HepG2 (cell line): ENCODE measurements around the gene CXorf65. TPM values are rescaled to one million over a fixed set of nuclear protein-coding genes. Genes with fewer than 3 reads are reported as not detected.
A peak's percentile ranks its signal among the peaks of the same experiment; 100 is the strongest.

Experiments
- ATAC-seq: fragments of 200-7000 bp; cut with Tn5 transposase; 3 replicates; pipeline ENCODE4 v1.9.1; 2020; ENCODE audit warnings: mild to moderate bottlenecking, moderate library complexity
- BruUV-seq: library from RNA; stranded (reverse); fragments of 400-500 nt; replicated peaks from 2 replicates; lab custom pipeline; 2021; lab: Mats Ljungman, UMichigan
- CTCF ChIA-PET: fragments of 300-600 bp; formaldehyde crosslinking; extraction: SDS; loops from one replicate; lab custom pipeline; 2021; ENCODE audit warnings: low total read pairs, inconsistent platforms, low intra/inter-chr PET ratio; lab: Yijun Ruan, JAX
- POLR2A ChIA-PET: fragments of 350-600 bp; sonication (Branson Sonifier 250); formaldehyde crosslinking; loops from one replicate; lab custom pipeline; 2020; ENCODE audit warnings: antibody characterized with exemption, inconsistent platforms; lab: Yijun Ruan, JAX
- DNase-seq: peaks from one replicate; pipeline ENCODE4 v3.0.0-alpha.2; 2015; ENCODE audit warnings: low spot score
- FAIRE-seq: peaks from 3 replicates; lab custom pipeline; 2011; peaks lifted over from hg19 to GRCh38; lab: Jason Lieb, UNC
- H2AFZ ChIP-seq: one replicate; pipeline ENCODE4 v1.6.1; 2011; ENCODE audit warnings: low read length, inconsistent platforms
- H3K27ac ChIP-seq: fragments of 300-600 bp; 3 replicates; pipeline ENCODE4 v1.8.0; 2011; ENCODE audit warnings: mixed run types, mild to moderate bottlenecking, mixed read lengths, low read length, inconsistent platforms; ENCODE audit not compliant: insufficient read depth; ENCODE audit errors: extremely low read length
- H3K27me3 ChIP-seq, 2 experiments: fragments of 200-600 bp in 1 of 2; 2 replicates in 1 of 2; 3 replicates in 1 of 2; pipeline versions ENCODE4 v1.6.0 to v1.8.0; 2011; ENCODE audit warnings: low read length in 2 of 2, mild to moderate bottlenecking in 2 of 2, moderate library complexity in 2 of 2, inconsistent platforms in 1 of 2; ENCODE audit not compliant: insufficient read depth in 2 of 2, control insufficient read depth in 1 of 2
- H3K36me3 ChIP-seq, 2 experiments: fragments of 200-600 bp in 1 of 2; replicated peaks in 1 of 2; 2 replicates in 1 of 2; 3 replicates in 1 of 2; pipeline versions ENCODE4 v1.5.1 to v1.8.0; 2011; ENCODE audit warnings: low read length in 2 of 2, inconsistent platforms in 1 of 2; ENCODE audit not compliant: insufficient read depth in 2 of 2, control insufficient read depth in 1 of 2
- H3K4me1 ChIP-seq: 2 replicates; pipeline ENCODE4 v1.5.1; 2012; ENCODE audit warnings: low read length, inconsistent platforms; ENCODE audit not compliant: insufficient read depth
- H3K4me2 ChIP-seq: 2 replicates; pipeline ENCODE4 v1.6.0; 2011; ENCODE audit warnings: low read depth, low read length, inconsistent platforms
- H3K4me3 ChIP-seq, 3 experiments: fragments of 200-600 bp in 1 of 3; sonication (generic), shearing (Covaris generic) in 1 of 3; replicated peaks in 1 of 3; 2 replicates each; pipeline ENCODE4 v1.5.1; 2011 to 2016; ENCODE audit warnings: low read length in 3 of 3, inconsistent platforms in 2 of 3, low read depth in 2 of 3, mild to moderate bottlenecking in 2 of 3, control low read depth in 1 of 3, mixed read lengths in 1 of 3; ENCODE audit not compliant: insufficient read depth in 1 of 3
- H3K79me2 ChIP-seq: one replicate; pipeline ENCODE4 v1.6.1; 2011; ENCODE audit warnings: low read length, inconsistent platforms; ENCODE audit not compliant: insufficient read depth
- H3K9ac ChIP-seq: 2 replicates; pipeline ENCODE4 v1.6.0; 2011; ENCODE audit warnings: mild to moderate bottlenecking, low read depth, low read length, inconsistent platforms; ENCODE audit not compliant: insufficient read depth
- H3K9me3 ChIP-seq: 2 replicates; pipeline ENCODE4 v1.5.1; 2012; ENCODE audit warnings: mild to moderate bottlenecking, low read length
- H4K20me1 ChIP-seq: 2 replicates; pipeline ENCODE4 v1.6.0; 2011; ENCODE audit warnings: inconsistent platforms, mild to moderate bottlenecking, low read length, moderate library complexity; ENCODE audit not compliant: insufficient read depth
- BRCA1 ChIP-seq: sonication (generic); formaldehyde crosslinking; IDR thresholded peaks from 2 replicates; pipeline ENCODE4 v1.4.0; 2020; ENCODE audit warnings: missing genetic modification reagents
- GLI4 ChIP-seq: sonication (generic); formaldehyde crosslinking; IDR thresholded peaks from 2 replicates; pipeline ENCODE4 v1.5.1; 2020; ENCODE audit warnings: missing genetic modification reagents, mild to moderate bottlenecking, moderate library complexity, borderline replicate concordance
- KLF12 ChIP-seq: sonication (generic); formaldehyde crosslinking; IDR thresholded peaks from 2 replicates; pipeline ENCODE4 v1.4.0; 2020; ENCODE audit warnings: missing genetic modification reagents, borderline replicate concordance
- KLF16 ChIP-seq, 2 experiments: sonication (generic) in 1 of 2; formaldehyde crosslinking in 1 of 2; IDR thresholded peaks; 2 replicates each; pipeline versions ENCODE4 v1.6.1 to v1.8.0; 2016 to 2023; ENCODE audit warnings: missing genetic modification reagents in 2 of 2, missing compliant biosample characterization in 1 of 2
- MEIS2 ChIP-seq: sonication (generic); formaldehyde crosslinking; IDR thresholded peaks from 2 replicates; pipeline ENCODE4 v1.9.0; 2021; ENCODE audit warnings: mild to moderate bottlenecking, missing genetic modification reagents
- NR3C1 ChIP-seq: sonication (generic); formaldehyde crosslinking; IDR thresholded peaks from 2 replicates; pipeline ENCODE4 v1.4.0; 2020; ENCODE audit warnings: missing genetic modification reagents
- PLRG1 ChIP-seq: fragments of 450-650 bp; conservative IDR thresholded peaks from 2 replicates; pipeline ENCODE4 v1.6.1; 2016
- POLR2AphosphoS2 ChIP-seq: IDR thresholded peaks from 2 replicates; pipeline ENCODE4 v1.6.1; 2011; ENCODE audit warnings: low read depth, low read length, improper control_type of control experiment
- TCF7 ChIP-seq: sonication (generic); IDR thresholded peaks from 2 replicates; pipeline ENCODE4 v1.6.1; 2016; ENCODE audit warnings: antibody characterized with exemption, low read depth
- THAP7 ChIP-seq: sonication (generic); formaldehyde crosslinking; IDR thresholded peaks from 2 replicates; pipeline ENCODE4 v1.8.1; 2023; ENCODE audit warnings: mild to moderate bottlenecking, missing genetic modification reagents
- ZBTB20 ChIP-seq: sonication (generic); formaldehyde crosslinking; IDR thresholded peaks from 2 replicates; pipeline ENCODE4 v1.8.1; 2023; ENCODE audit warnings: missing genetic modification reagents, low read depth, mild to moderate bottlenecking, borderline replicate concordance
- ZBTB37 ChIP-seq: sonication (generic); formaldehyde crosslinking; IDR thresholded peaks from 2 replicates; pipeline ENCODE4 v1.4.0; 2020; ENCODE audit warnings: mild to moderate bottlenecking, missing genetic modification reagents
- ZBTB4 ChIP-seq: sonication (generic); formaldehyde crosslinking; IDR thresholded peaks from 2 replicates; pipeline ENCODE4 v1.4.0; 2020; ENCODE audit warnings: missing genetic modification reagents, mild to moderate bottlenecking, borderline replicate concordance
- ZKSCAN8 ChIP-seq: IDR thresholded peaks from 2 replicates; pipeline ENCODE4 v1.6.1; 2016; ENCODE audit warnings: borderline replicate concordance, missing genetic modification reagents, missing compliant biosample characterization
- ZNF510 ChIP-seq: sonication (generic); formaldehyde crosslinking; IDR thresholded peaks from 2 replicates; pipeline ENCODE4 v1.4.0; 2020; ENCODE audit warnings: low read depth, mild to moderate bottlenecking, missing genetic modification reagents
- ZNF562 ChIP-seq: sonication (generic); formaldehyde crosslinking; IDR thresholded peaks from 2 replicates; pipeline ENCODE4 v1.8.0; 2022; ENCODE audit warnings: missing genetic modification reagents, borderline replicate concordance
- WGBS: methylation state at CpG from one replicate; pipeline ENCODE4 v1.1.6; 2017; ENCODE audit warnings: low lambda C conversion rate; 5-methylcytosine and 5-hydroxymethylcytosine counted together
- in situ Hi-C: cut with HindIII; loops from 2 replicates; pipeline ENCODE4 v1.10.0; 2017; ENCODE audit warnings: low pct_unique_long_range_greater_than_20kb; ENCODE audit not compliant: extremely low pct_ligation_motif_present
- intact Hi-C: fragments of 100-400 bp; cut with micrococcal nuclease; formaldehyde crosslinking; loops from one replicate; pipeline ENCODE4 v1.10.0; 2022; ENCODE audit not compliant: unreplicated experiment
- polyA plus RNA-seq, 8 experiments: library from polyadenylated mRNA; depleted of rRNA in 3 of 8; stranded (reverse) in 7 of 8; unstranded in 1 of 8; fragments of >200 nt; fragmentation: Illumina TruSeq in 4 of 8; extraction: Trizol in 4 of 8; gene quantifications; 2 replicates each; pipeline versions ENCODE4 v1.2.1 to v1.2.3, GENCODE V29; 2011 to 2016; ENCODE audit warnings: low read depth in 4 of 8, missing spikeins in 1 of 8, mixed read lengths in 1 of 8; ENCODE audit not compliant: insufficient read depth in 1 of 8
- total RNA-seq, 5 experiments: library from RNA; depleted of rRNA; stranded (reverse); fragments of >200 nt; fragmentation: Illumina TruSeq; extraction: Trizol; gene quantifications; 2 replicates each; pipeline ENCODE4 v1.2.3, GENCODE V29; 2016; ENCODE audit warnings: low read depth in 1 of 5

The CXorf65 gene
- total and polyA plus RNA-seq, 2 of the 13 experiments (the other 11 are each of a cell fraction or from before 2014, with no cell fraction given), result not detected

GRCh38 chrX:71095033-71095432, 11.5 kb downstream of the CXorf65 start:
- BruUV-seq, result TSS peak; percentile 95
- no peak for ATAC-seq
- in situ Hi-C loops, result no loop called here
- peaks cover 29% of the 10 kb centered on the region for H3K4me1 ChIP-seq
- H3K27me3 ChIP-seq, result no peaks in the 10 kb centered on the region; a peak in 1 of 5 replicates
- POLR2A ChIA-PET, result no interaction called here
- H3K9me3 ChIP-seq, result no peaks in the 10 kb centered on the region
- no peaks in the 10 kb centered on the region for H3K36me3 ChIP-seq
- FAIRE-seq, result no peak
- peak overlapping the region; percentile 83 for H3K4me2 ChIP-seq
- no peak overlapping the region for H2AFZ ChIP-seq
- TF ChIP-seq ZNF510 (CRISPR knock-in tag) (no peak), NR3C1 (no peak), ZNF562 (CRISPR knock-in tag) (no peak), ZKSCAN8 (CRISPR knock-in tag) (no peak), POLR2AphosphoS2 (no peak), GLI4 (no peak), ZBTB20 (CRISPR knock-in tag) (no peak), ZBTB37 (CRISPR knock-in tag) (no peak), THAP7 (CRISPR knock-in tag) (no peak), PLRG1 (no peak), MEIS2 (CRISPR knock-in tag) (no peak), ZBTB4 (CRISPR knock-in tag) (no peak), KLF12 (CRISPR knock-in tag) (no peak), BRCA1 (CRISPR knock-in tag) (no peak), KLF16 (CRISPR knock-in tag; IDR thresholded peaks at IDR 0.05) (no peak), TCF7 (no peak)
- CTCF ChIA-PET, result no interaction called here
- intact Hi-C loops, result loop anchor here (5.0 kb wide), 1 partner anchor 87 kb away; no protein-coding TSS in a partner anchor
- peak overlapping the region; percentile 44 for H3K27ac ChIP-seq
- peak overlapping the region; percentile 66 to 75 (median 73) for H3K4me3 ChIP-seq
- no peak for DNase-seq
- H4K20me1 ChIP-seq, result no peaks in the 10 kb centered on the region
- H3K79me2 ChIP-seq, result no peaks in the 10 kb centered on the region
- peak overlapping the region; percentile 66 for H3K9ac ChIP-seq
- 52% methylated on average over 6 of the region's 6 CpGs for WGBS
